SK-N-SH (cell line): ENCODE results near the gene IKZF2. TPM values are rescaled to one million over a fixed set of nuclear protein-coding genes. Genes with fewer than 3 reads are reported as not detected.

Source experiments
- CTCF ChIA-PET: fragments of 300-600, 350-600 bp; formaldehyde crosslinking; extraction: SDS; loops from one replicate; lab custom pipeline; 2021; lab: Yijun Ruan, JAX
- POLR2A ChIA-PET: fragments of 350-600 bp; sonication (Branson Sonifier 250); formaldehyde crosslinking; extraction: SDS; loops from one replicate; lab custom pipeline; 2020; ENCODE audit warnings: antibody characterized with exemption, inconsistent platforms; lab: Yijun Ruan, JAX
- DNase-seq: peaks from one replicate; pipeline ENCODE4 v3.0.0; 2012
- H2AFZ ChIP-seq: fragments of 200-600 bp; sonication (generic); 2 replicates; pipeline ENCODE4 v1.8.1; 2016; ENCODE audit warnings: antibody characterized with exemption, mild to moderate bottlenecking, low read depth
- H3F3A ChIP-seq: fragments of 200-600 bp; sonication (generic); replicated peaks from 2 replicates; pipeline ENCODE3; 2016; ENCODE audit warnings: antibody characterized with exemption, mild to moderate bottlenecking; ENCODE audit not compliant: insufficient read depth
- H3K27ac ChIP-seq, 2 experiments: fragments of 200-500 bp in 1 of 2; fragments of 200-600 bp in 1 of 2; sonication (Bioruptor generic) in 1 of 2; sonication (generic), shearing (Covaris generic) in 1 of 2; 2 replicates each; pipeline versions ENCODE4 v1.5.1 to v1.6.1; 2014 to 2016; ENCODE audit warnings: low read depth in 2 of 2, inconsistent platforms in 1 of 2, low read length in 1 of 2, mild to moderate bottlenecking in 1 of 2, mixed read lengths in 1 of 2
- H3K27me3 ChIP-seq: fragments of 200-600 bp; sonication (generic), shearing (Covaris generic); 2 replicates; pipeline ENCODE4 v1.6.1; 2016; ENCODE audit warnings: mixed run types; ENCODE audit not compliant: insufficient read depth
- H3K36me3 ChIP-seq, 2 experiments: fragments of 200-500 bp in 1 of 2; fragments of 200-600 bp in 1 of 2; sonication (Bioruptor generic) in 1 of 2; sonication (generic) in 1 of 2; replicated peaks in 1 of 2; 2 replicates each; pipeline versions ENCODE3 to v1.5.1; 2014 to 2016; ENCODE audit warnings: low read length in 1 of 2, mild to moderate bottlenecking in 1 of 2; ENCODE audit not compliant: insufficient read depth in 2 of 2, control insufficient read depth in 1 of 2
- H3K4me1 ChIP-seq, 2 experiments: fragments of 200-500 bp in 1 of 2; fragments of 200-600 bp in 1 of 2; sonication (Bioruptor generic) in 1 of 2; sonication (generic), shearing (Covaris generic) in 1 of 2; 2 replicates each; pipeline versions ENCODE4 v1.5.1 to v1.6.1; 2014 to 2016; ENCODE audit warnings: low read depth in 1 of 2, low read length in 1 of 2, mixed run types in 1 of 2; ENCODE audit not compliant: insufficient read depth in 2 of 2, control insufficient read depth in 1 of 2
- H3K4me2 ChIP-seq: fragments of 200-600 bp; sonication (generic), shearing (Covaris generic); 2 replicates; pipeline ENCODE4 v1.6.1; 2017; ENCODE audit warnings: mixed run types
- H3K4me3 ChIP-seq, 2 experiments: fragments of 200-500 bp in 1 of 2; fragments of 200-600 bp in 1 of 2; sonication (Bioruptor generic) in 1 of 2; sonication (generic), shearing (Covaris generic) in 1 of 2; 2 replicates each; pipeline versions ENCODE4 v1.5.1 to v1.8.1; 2014 to 2016; ENCODE audit warnings: low read depth in 2 of 2, inconsistent platforms in 1 of 2, low read length in 1 of 2, mild to moderate bottlenecking in 1 of 2, mixed read lengths in 1 of 2, moderate library complexity in 1 of 2
- H3K79me2 ChIP-seq: fragments of 200-600 bp; sonication (generic); 2 replicates; pipeline ENCODE4 v1.8.1; 2017; ENCODE audit warnings: mild to moderate bottlenecking; ENCODE audit not compliant: insufficient read depth
- H3K9ac ChIP-seq: fragments of 200-600 bp; sonication (generic); 2 replicates; pipeline ENCODE4 v1.6.1; 2017; ENCODE audit warnings: mixed run types
- H3K9me2 ChIP-seq: fragments of 200-600 bp; sonication (generic); 2 replicates; pipeline ENCODE4 v1.6.1; 2017; ENCODE audit warnings: mixed run types
- H3K9me3 ChIP-seq: fragments of 200-600 bp; sonication (generic); 2 replicates; pipeline ENCODE4 v1.6.1; 2017; ENCODE audit warnings: mixed run types, mild to moderate bottlenecking, moderate library complexity
- H4K20me1 ChIP-seq: fragments of 200-600 bp; sonication (generic); 2 replicates; pipeline ENCODE4 v1.6.1; 2017; ENCODE audit warnings: mild to moderate bottlenecking, mixed run types; ENCODE audit not compliant: insufficient read depth
- CHD2 ChIP-seq: fragments of 150-350 bp; IDR thresholded peaks from 2 replicates; pipeline ENCODE4 v1.6.1; 2018; ENCODE audit warnings: low read length; ENCODE audit not compliant: partially characterized antibody
- EP300 ChIP-seq, 2 experiments: IDR thresholded peaks; 2 replicates each; pipeline versions ENCODE4 v1.4.0 to v1.6.1; 2012; ENCODE audit warnings: borderline replicate concordance in 1 of 2, low read depth in 1 of 2, low read length in 1 of 2
- FOSL2 ChIP-seq: IDR thresholded peaks from 2 replicates; pipeline ENCODE4 v1.4.0; 2012; ENCODE audit warnings: low read depth, mild to moderate bottlenecking, moderate library complexity, borderline replicate concordance
- GABPA ChIP-seq: IDR thresholded peaks from 2 replicates; pipeline ENCODE4 v1.4.0; 2012; ENCODE audit warnings: low read depth, mild to moderate bottlenecking
- JUND ChIP-seq: IDR thresholded peaks from 2 replicates; pipeline ENCODE4 v1.4.0; 2012
- MXI1 ChIP-seq: IDR thresholded peaks from 2 replicates; pipeline ENCODE4 v1.6.1; 2012; ENCODE audit warnings: mild to moderate bottlenecking, low read depth, low read length, improper control_type of control experiment
- NRF1 ChIP-seq: IDR thresholded peaks from 2 replicates; pipeline ENCODE4 v1.6.1; 2012; ENCODE audit warnings: low read depth, mild to moderate bottlenecking, low read length
- RFX5 ChIP-seq: IDR thresholded peaks from 2 replicates; pipeline ENCODE4 v1.6.1; 2012; ENCODE audit warnings: mild to moderate bottlenecking, improper control_type of control experiment, low read length
- SIN3A ChIP-seq: IDR thresholded peaks from 2 replicates; pipeline ENCODE4 v1.6.1; 2012; ENCODE audit warnings: low read depth, mild to moderate bottlenecking, low read length, moderate library complexity, borderline replicate concordance
- TCF12 ChIP-seq: IDR thresholded peaks from 2 replicates; pipeline ENCODE4 v1.4.0; 2012
- USF2 ChIP-seq: fragments of 150-350 bp; IDR thresholded peaks from 2 replicates; pipeline ENCODE4 v1.6.1; 2017; ENCODE audit warnings: antibody characterized with exemption, low read length, low read depth, borderline replicate concordance
- WGBS: methylation state at CpG from one replicate; pipeline ENCODE4 v1.1.6; 2017; ENCODE audit warnings: low lambda C conversion rate; 5-methylcytosine and 5-hydroxymethylcytosine counted together
- polyA plus RNA-seq, 3 experiments: library from polyadenylated mRNA; depleted of rRNA; stranded (reverse); fragments of >200 nt; gene quantifications; 2 replicates each; pipeline ENCODE4 v1.2.3, GENCODE V29; 2012
- TF ChIP-seq, protein P1 (sequence below): IDR thresholded peaks from 2 replicates; pipeline ENCODE4; 2012
- TF ChIP-seq, protein P2 (sequence below): fragments of 200-600 bp; sonication (generic); IDR thresholded peaks from 2 replicates; pipeline ENCODE4 v1.6.1; 2017; ENCODE audit warnings: antibody characterized with exemption, mild to moderate bottlenecking, moderate library complexity
- TF ChIP-seq, protein P3 (sequence below): IDR thresholded peaks from 2 replicates; pipeline ENCODE4 v1.4.0; 2012; ENCODE audit warnings: low read depth, borderline replicate concordance

IKZF2 gene
- polyA plus RNA-seq, 1 of the 3 experiments (the other 2 are of a cell fraction): 1.3 TPM

DNA sequence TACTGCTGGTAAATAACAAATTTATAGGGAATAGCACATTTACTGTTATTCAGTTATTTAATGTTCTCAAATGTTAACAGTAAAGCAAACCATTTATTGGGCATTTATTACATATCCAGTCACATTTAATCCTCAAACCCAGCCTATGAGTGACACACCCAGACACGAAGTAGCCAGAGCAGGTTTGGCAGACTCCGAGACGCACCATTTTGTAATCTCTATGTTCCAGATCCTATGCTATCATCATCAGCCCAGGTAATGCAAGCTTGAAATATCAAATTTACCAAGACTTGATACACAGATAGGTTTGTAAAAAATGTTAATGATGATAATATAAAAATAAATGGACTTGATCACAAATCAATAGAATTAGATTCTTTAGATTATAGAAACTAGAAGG lies 131.1 kb downstream of the IKZF2 start:
- Histone ChIP-seq H3K36me3 (no peaks in the 10 kb centered on the region), H3K9me2 (no peaks in the 10 kb centered on the region), H4K20me1 (no peaks in the 10 kb centered on the region), H3K9me3 (no peaks in the 10 kb centered on the region), H3K9ac (no peak overlapping the region), H3K4me2 (no peak overlapping the region), H3K79me2 (no peaks in the 10 kb centered on the region), H2AFZ (no peak overlapping the region), H3K4me3 (no peak overlapping the region), H3K27me3 (no peaks in the 10 kb centered on the region), H3K4me1 (no peaks in the 10 kb centered on the region; a peak in 1 of 4 replicates), H3F3A (peaks cover 17% of the 10 kb centered on the region), H3K27ac (no peak overlapping the region)
- DNase-seq: no peak
- WGBS: 84% methylated on average over 3 of the region's 3 CpGs
- ChIA-PET POLR2A (no interaction called here), CTCF (no interaction called here)
- TF ChIP-seq RFX5: no peak
- no peak for TF ChIP-seq TCF12
- no peak for TF ChIP-seq EP300 (IDR thresholded peaks at IDR 0.05; ENCODE audit: borderline replicate concordance in 1 of 2, low read depth in 1 of 2, low read length in 1 of 2)
- no peak for TF ChIP-seq SIN3A

DNA sequence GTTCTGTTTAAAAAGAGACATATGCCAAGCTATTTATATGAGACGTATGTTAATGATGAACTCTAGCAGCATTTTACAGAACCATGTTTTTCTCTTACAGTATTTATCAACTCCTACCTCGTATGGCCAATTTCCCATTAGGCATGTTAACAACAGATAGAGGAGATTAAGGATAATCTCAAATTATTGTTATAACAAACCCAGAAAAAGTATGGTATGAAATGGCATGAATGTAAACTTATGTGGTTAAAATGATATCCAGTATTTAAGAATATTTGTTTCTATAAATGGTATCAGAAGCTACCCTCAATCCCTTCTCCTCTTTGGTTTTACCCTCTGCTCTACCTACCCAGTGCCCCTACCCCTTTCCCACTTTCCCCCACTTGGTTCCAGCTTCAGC lies 132.0 kb downstream of the IKZF2 start:
- H3K4me3 ChIP-seq: no peak overlapping the region
- no peaks in the 10 kb centered on the region for H3K79me2 ChIP-seq
- H3K27ac ChIP-seq: no peak overlapping the region
- no peaks in the 10 kb centered on the region for H3K36me3 ChIP-seq
- no peaks in the 10 kb centered on the region for H3K27me3 ChIP-seq
- no peak for DNase-seq
- CTCF ChIA-PET: interaction anchor here (0.8 kb wide), 1 partner anchor 134 kb away, joined by 3 read pairs; no protein-coding TSS in a partner anchor
- no peak overlapping the region for H2AFZ ChIP-seq
- no peaks in the 10 kb centered on the region for H3K9me3 ChIP-seq
- no peaks in the 10 kb centered on the region; a peak in 1 of 4 replicates for H3K4me1 ChIP-seq
- no peak overlapping the region for H3K9ac ChIP-seq
- no peaks in the 10 kb centered on the region for H4K20me1 ChIP-seq
- H3F3A ChIP-seq: peaks cover 17% of the 10 kb centered on the region
- TF ChIP-seq NRF1 (no peak), JUND (no peak), RFX5 (no peak), FOSL2 (no peak), EP300 (IDR thresholded peaks at IDR 0.05; ENCODE audit: borderline replicate concordance in 1 of 2, low read depth in 1 of 2, low read length in 1 of 2) (no peak), GABPA (no peak)
- TF ChIP-seq, protein P1, sequence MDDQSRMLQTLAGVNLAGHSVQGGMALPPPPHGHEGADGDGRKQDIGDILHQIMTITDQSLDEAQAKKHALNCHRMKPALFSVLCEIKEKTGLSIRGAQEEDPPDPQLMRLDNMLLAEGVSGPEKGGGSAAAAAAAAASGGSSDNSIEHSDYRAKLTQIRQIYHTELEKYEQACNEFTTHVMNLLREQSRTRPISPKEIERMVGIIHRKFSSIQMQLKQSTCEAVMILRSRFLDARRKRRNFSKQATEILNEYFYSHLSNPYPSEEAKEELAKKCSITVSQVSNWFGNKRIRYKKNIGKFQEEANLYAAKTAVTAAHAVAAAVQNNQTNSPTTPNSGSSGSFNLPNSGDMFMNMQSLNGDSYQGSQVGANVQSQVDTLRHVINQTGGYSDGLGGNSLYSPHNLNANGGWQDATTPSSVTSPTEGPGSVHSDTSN: no peak
- POLR2A ChIA-PET: no interaction called here
- no peak overlapping the region for H3K4me2 ChIP-seq
- H3K9me2 ChIP-seq: no peaks in the 10 kb centered on the region
- 85% methylated on average over 2 of the region's 2 CpGs for WGBS

DNA sequence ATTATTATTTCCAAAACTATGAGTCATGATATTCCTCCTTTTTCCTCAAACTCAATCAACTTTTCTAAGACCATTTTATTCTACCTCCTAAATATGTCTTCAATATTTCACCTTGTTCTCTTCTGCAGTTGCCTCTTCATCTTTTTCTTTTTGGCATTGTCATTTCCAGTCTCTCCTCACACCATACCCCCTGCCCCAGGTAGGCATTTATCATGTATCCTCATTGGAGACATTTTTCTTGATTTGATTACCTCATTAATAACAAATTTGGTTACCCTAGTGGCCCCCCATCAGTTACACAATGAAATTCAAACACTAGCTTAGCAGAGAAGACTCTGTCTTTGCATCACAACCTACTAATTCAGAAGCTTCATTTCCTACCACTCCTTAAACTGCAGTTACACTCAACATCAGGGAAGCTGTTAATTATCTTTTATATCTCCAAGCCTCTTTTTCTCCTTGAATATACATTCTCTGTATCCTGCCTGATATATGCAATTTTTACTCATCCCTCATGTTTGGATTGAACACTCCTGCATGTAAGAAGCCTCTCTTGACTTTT lies 133.0 kb downstream of the IKZF2 start:
- Histone ChIP-seq H3K79me2 (no peaks in the 10 kb centered on the region), H3K4me3 (no peak overlapping the region), H3K9me2 (no peaks in the 10 kb centered on the region), H2AFZ (no peak overlapping the region), H3F3A (peaks cover 14% of the 10 kb centered on the region), H4K20me1 (no peaks in the 10 kb centered on the region), H3K27me3 (no peaks in the 10 kb centered on the region), H3K36me3 (no peaks in the 10 kb centered on the region), H3K9me3 (no peaks in the 10 kb centered on the region), H3K27ac (no peak overlapping the region), H3K4me1 (no peaks in the 10 kb centered on the region; a peak in 1 of 4 replicates), H3K4me2 (no peak overlapping the region), H3K9ac (no peak overlapping the region)
- TF ChIP-seq CHD2 (no peak), GABPA (no peak), EP300 (IDR thresholded peaks at IDR 0.05; ENCODE audit: borderline replicate concordance in 1 of 2, low read depth in 1 of 2, low read length in 1 of 2) (no peak), JUND (no peak), USF2 (no peak), MXI1 (no peak)
- TF ChIP-seq, protein P2, sequence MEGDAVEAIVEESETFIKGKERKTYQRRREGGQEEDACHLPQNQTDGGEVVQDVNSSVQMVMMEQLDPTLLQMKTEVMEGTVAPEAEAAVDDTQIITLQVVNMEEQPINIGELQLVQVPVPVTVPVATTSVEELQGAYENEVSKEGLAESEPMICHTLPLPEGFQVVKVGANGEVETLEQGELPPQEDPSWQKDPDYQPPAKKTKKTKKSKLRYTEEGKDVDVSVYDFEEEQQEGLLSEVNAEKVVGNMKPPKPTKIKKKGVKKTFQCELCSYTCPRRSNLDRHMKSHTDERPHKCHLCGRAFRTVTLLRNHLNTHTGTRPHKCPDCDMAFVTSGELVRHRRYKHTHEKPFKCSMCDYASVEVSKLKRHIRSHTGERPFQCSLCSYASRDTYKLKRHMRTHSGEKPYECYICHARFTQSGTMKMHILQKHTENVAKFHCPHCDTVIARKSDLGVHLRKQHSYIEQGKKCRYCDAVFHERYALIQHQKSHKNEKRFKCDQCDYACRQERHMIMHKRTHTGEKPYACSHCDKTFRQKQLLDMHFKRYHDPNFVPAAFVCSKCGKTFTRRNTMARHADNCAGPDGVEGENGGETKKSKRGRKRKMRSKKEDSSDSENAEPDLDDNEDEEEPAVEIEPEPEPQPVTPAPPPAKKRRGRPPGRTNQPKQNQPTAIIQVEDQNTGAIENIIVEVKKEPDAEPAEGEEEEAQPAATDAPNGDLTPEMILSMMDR: no peak
- TF ChIP-seq, protein P3, sequence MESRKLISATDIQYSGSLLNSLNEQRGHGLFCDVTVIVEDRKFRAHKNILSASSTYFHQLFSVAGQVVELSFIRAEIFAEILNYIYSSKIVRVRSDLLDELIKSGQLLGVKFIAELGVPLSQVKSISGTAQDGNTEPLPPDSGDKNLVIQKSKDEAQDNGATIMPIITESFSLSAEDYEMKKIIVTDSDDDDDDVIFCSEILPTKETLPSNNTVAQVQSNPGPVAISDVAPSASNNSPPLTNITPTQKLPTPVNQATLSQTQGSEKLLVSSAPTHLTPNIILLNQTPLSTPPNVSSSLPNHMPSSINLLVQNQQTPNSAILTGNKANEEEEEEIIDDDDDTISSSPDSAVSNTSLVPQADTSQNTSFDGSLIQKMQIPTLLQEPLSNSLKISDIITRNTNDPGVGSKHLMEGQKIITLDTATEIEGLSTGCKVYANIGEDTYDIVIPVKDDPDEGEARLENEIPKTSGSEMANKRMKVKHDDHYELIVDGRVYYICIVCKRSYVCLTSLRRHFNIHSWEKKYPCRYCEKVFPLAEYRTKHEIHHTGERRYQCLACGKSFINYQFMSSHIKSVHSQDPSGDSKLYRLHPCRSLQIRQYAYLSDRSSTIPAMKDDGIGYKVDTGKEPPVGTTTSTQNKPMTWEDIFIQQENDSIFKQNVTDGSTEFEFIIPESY: no peak
- no peak for DNase-seq
- ChIA-PET CTCF (interaction anchor here (0.8 kb wide), 1 partner anchor 135 kb away, joined by 3 read pairs; no protein-coding TSS in a partner anchor), POLR2A (no interaction called here)
